GM18861 (cell line): ENCODE data around the gene PIH1D1.
A peak's percentile ranks its signal among the peaks of the same experiment; 100 is the strongest.
"Not testable (repeated sequence)": the region's sequence is repeated elsewhere in the genome, so short reads cannot be mapped to it uniquely, and the experiment has no call there.

Experiments
- ATAC-seq: cut with Tn5 transposase; IDR thresholded peaks from one replicate; pipeline ENCODE4 v1.9.1; 2021; ENCODE audit not compliant: unreplicated experiment

The PIH1D1 gene

DNA sequence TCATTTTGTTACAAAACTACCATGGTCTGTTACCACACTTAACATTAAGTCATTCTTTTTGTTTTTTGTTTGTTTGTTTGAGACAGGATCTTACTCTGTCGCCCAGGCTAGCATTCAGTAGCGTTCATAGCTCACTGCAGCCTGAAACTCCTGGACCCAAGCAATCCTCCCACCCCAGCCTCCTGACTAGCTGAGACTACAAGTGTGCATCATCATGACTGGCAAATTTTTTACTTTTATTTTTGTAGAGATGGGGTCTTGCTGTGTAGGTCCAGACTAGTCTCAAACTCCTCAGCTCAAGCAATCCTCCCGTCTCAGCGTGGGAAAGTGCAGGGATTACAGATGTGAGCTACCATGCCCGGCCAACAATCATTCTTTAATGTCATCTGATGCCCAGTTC lies 4.7 kb upstream of the PIH1D1 start:
- no peak for ATAC-seq

DNA sequence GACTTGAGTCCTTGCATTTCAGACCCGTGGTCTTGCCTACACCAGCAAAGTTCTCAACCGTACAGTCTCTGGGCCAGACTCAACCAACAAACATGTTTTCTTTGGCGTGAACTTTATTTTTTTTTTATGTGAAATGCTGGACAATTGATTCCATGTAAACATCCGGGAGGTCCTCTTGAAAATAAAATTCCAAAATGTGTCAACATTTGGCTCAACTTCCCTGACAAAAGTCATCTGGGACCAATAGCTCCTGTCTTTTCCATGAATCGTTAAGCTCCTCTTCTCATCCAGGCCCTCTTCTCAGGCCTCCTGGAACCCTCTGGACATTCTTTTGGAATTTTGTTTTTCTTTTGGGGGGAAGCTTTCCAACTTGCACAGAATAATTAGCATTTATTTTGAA lies 4.2 kb upstream of the PIH1D1 start:
- ATAC-seq, result no peak

DNA sequence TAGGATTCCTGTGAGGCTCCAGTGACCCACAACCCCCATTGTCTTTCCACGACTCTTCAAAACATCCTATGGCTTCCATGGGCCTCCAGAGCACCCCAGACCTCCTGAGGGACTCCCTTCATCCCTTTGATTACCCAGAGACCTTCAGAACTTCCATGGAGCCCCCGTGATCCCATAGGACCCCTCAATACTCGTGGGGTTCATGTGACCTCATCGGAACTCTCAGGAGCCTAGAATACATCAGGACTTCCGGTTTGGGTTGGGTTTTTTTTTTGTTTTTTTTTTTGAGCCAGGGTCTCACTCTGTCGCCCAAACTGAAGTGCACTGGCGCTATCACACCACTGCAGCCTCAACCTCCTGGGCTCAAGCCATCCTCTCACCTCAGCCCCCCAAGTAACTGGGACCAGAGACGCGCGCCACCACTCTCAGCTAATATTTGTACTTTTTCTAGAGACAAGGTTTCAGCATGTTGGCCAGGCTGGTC lies 2.2 kb upstream of the PIH1D1 start:
- no peak for ATAC-seq

DNA sequence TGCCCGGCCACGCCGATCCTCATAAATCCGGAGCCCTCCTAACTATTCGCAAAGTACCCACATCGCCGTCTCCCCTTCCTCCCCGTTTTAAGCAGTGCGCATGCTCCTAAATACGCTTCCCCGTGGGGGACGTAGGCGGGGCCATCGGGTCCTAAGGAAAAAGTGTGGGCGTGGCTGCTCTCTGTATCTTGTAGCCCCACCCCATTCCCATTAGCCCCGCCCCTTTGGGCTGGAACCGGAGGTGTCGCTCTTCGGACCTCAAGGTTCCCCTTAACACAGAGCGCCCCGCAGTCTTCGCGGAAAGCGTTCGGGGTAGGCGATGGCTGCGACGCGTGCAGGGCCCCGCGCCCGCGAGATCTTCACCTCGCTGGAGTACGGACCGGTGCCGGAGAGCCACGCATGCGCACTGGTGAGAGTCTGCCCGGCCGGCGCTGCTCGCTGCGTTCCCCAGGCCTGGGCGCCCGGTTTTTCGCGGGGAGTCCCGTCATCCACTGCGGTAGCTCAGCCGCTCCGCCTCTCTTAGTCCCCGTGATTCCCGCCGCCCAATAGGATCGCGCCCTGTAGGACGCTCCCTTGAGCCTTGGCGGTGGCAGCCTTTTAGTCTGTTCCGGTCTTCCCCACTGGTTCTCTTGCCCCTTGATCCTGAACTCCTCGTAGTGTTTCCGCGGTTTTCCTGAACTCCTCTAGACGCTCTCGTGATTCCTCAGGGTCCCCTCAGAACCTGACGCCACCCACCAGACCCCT lies 1.6 kb upstream of the PIH1D1 start, which contains the start of gene ALDH16A1:
TSS of gene ALDH16A1 (plus strand) at position 213 of the 744 bp plus-strand sequence. CDS start at position 320, 107 bp downstream.
- peak; percentile 77 for ATAC-seq

DNA sequence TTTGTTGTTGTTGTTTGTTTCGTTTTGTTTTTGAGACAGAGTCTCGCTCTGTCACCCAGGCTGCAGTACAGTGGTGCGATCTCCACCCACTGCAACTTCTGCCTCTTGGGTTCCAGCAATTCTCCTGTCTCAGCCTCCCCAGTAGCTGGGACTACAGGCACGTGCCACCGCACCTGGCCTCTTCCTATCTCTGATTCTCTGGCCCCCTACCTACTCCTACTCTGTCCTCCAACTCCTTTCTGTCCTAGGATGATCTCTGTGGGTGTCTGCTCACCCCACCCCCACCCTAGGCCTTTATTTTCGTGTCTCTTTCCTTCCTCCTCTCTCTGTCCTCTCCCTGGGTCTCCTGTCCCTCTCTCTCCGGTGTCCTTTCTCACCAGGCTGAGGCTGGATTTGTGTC lies 1.2 kb downstream of the PIH1D1 start:
- ATAC-seq, result no peak

DNA sequence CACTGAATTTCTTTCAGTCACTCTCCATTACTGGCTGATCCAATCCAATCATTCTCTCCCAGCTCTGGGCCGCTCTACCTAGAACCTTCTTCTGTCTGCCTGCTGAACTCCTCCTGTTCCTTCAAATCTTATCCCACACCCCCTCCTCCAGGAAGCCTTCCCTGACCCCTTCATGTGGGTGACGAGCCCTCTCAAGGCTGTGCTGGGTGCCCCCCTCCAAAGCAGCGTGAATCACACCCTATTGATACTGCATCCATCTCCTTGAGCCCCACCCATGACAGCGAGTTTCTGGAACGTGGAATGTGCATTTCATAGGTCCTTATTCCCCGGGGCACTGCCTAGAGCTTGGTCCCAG lies 3.2 kb downstream of the PIH1D1 start:
- ATAC-seq, result no peak

DNA sequence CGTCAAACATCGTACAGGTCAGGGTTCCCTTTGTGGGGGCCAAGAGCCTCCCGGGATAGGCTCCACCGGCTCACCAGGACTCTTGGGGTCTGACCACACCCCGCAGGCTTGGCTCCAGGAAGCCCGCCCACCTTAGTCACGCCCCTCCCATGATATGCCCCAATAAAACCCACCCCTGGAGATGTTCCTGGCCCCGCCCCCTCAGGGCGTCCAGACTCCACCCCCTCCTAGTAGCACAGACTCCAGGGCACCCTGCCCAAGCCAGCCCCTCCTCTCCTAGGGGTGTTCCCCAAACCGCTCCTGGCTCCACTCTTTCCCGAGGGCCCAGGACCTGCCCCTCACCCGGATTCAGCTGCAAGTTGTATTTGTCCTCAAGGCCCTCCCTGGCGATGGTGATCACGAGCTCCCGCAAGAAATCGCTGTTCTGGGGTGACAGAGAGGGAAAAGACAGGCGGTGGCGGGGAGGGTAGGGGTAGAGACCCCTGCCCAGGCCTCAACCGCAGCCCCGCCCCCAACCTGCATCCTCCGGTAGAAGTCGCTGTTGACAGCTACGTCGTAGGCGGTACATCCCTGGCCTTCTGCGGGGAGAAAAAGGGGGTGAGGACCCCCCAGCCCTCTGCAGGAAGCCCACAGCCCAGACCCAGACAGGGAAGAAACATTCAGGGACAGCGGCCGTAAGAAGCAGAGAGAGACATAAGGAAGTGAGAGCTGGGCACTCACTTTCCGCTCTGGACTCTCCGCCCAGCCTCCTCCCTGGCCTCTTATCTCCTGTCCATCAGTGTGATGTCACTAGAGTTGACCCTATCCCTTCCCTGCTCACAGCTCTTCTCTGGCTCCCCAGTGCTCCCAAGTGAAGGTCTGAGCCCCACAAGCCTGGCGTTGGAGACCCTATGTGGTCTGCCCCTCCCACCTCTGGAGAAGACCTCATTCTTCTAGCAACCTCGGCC lies 3.9 kb downstream of the PIH1D1 start:
- ATAC-seq, result no peak

DNA sequence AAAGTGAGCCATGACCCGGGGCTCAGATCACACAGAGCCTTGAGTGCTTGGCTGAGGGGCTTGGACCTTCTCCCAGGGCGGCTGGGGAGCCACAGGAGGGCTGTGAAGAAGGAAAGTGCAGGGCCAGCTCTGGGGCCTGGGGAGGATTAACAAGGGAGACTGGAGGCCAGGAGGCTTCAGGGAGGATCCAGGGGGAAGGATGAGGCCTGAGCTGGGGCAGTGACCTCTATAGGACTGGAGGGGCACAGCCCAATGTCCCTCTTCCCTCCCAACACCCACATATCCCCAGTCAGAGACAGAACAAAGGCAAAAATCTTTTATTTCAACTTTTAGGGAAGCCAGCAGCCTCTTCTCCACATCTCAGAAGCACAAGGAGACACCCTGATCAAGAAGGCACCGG lies 5.6 kb downstream of the PIH1D1 start:
- no peak for ATAC-seq

DNA sequence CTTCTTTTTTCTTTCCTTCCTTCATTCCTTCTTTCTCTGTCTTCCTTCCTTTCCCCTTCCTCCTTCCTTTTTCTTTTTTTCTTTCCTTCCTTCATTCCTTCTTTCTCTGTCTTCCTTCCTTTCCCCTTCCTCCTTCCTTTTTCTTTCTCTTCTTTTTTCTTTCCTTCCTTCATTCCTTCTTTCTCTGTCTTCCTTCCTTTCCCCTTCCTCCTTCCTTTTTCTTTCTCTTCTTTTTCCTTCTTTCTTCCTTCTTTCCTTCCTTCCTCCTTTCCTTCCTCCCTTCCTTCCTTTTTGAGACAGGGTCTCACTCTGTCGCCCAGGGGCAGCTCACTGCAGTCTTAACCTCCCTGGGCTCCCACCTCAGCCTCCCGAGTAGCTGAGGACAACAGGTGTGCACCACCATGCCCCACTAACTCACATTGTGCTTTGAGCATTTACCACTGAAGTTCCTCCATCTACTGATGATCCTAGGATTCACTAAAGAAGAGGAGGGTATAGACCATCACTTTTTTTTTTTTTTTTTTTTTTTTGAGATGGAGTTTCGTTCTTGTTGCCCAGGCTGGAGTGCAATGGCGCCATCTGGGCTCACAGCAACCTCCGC lies 7.4 kb downstream of the PIH1D1 start:
- not testable (repeated sequence) for ATAC-seq

DNA sequence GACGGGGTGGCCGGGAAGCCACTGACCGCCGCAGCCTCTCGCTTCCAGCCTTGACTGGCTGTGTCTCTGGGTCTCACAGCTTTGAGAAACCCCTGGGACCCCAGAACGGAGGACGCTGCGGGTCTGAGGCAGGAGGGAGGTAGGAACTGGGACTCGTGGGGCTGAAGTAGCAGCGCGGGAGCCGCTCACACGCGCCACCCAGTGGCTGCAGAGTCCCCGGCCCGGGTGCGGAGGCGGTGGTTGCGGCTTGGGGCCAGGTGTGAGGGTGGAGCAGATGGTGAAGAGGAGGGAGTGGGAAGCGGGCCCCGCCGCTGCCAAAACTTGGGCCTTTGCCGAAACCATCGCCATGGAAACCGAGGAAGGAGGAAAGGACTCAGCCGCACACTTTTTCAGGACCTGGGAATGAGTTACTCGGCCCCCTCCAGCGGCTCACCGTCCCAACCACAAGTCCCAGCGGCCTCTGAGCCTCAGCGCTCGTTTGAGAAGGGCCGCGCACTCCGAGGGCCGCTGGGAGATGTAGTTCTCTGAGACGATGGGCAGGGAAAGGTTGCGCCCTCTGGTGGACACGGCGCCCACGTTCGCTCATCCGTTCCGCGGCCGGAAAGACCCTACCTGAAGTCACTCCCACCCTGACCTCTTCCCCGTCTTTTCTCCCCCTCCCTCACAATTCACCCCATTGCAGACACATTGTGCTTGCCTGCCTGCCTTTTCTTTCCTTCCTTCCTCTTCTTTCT lies 8.1 kb downstream of the PIH1D1 start:
- peak; percentile 63 for ATAC-seq

DNA sequence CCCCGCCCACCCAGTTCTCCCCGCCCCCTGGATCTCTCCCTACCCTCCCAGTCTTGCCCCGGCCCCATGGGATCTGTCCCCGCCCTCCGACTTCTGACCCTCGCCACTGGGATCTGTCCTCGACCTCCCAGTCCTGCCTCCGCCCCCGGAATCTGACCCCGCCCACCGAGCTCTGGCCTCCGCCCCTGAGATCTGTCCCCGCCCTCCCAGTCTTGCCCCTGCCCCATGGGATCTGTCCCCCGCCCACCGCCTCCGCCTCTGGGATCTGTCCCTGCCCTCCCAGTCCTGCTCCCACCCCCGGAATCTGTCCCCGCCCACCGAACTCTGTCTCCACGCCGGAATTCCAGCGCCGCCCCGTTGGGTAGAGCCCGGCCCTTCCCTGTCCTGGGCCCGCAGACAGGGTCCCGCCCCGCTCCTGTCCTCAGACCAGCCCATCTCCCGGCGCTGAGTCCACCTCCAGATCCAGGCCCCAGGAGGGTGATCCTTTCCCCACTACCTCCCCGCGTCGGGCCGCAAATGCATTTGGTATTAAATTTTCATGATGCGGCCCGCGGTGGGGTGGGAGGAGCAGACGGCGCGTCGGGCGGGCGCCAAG lies 8.7 kb downstream of the PIH1D1 start:
- ATAC-seq, result no peak

DNA sequence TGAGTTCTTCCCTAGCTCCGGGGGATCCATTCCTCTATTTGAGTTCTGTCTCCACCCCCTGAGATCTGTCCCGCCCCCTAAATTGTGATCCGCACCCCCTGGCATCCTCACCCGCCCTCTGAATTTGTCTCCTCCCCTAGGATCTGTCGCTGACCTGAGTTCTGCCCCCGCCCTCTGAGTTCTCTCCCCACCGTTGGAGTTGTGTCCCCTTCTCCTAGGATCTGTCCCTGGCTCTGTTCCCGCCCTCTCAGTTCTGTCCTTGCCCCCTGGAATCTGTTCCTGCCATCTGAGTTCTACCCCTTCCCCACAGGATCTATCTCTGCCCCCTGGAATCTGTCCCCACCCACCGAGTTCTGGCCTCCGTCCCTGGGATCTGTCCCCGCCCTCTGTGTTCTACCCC lies 9.3 kb downstream of the PIH1D1 start:
- ATAC-seq, result no peak

DNA sequence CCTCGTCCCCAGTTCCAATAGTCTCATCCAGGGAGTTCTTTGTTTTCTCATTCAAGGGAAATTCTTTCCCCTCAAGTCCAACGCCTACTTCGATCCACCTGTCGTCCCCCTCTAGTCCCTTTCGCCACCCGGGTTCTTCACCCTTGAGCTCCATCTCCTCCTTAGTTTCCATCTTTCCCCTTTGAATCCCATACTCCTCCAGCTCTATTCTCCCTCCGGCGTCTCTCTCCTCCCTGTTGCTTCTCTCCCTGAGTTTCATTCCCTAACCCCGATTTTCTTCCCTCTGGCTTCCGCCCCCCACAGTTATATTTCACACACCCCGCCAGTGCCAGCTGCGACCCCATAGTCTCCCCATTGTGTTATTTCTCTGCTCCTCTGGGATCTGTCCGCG lies 9.7 kb downstream of the PIH1D1 start:
- no peak for ATAC-seq

DNA sequence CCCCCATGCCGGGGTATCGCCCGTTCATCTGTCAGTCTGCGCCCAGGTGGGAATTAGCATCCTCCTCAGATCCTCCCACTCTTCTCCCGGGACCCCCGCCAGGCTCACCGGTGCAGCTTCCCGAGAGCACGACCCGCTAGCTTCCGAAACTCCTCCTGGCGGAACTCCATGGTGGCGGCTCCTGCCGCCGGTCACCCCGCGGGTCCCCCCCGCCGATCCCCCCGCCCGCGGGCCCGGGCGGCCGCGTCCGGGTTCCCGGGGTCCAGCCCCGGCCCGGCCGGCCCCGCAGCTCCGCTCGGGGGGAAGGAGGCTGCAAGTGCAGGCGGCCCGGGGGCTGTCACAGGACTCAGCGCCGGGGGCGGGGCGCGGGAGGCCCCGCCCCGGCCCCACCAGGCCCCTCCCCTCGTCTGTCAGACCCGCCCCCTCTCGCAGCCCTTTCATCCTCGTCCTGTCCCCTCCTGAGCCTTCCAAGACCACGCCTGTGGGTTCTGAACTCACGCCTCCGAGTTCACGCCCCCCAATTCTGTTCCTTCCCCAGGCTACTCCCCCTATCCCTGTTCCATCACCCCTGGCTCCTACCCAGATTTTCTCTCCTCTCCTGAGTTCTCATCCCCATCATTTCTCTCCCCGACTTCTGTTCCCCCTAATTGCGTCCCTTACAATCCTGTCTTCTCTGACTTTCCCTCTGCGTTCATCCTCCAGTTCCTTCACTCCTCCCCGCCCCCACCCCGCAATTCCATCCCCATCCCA lies 10.2 kb downstream of the PIH1D1 start, which contains the start of gene SLC17A7:
TSS of gene SLC17A7 (minus strand) at position 318 of the 750 bp plus-strand sequence. CDS start at position 170, 148 bp downstream.
- no peak for ATAC-seq

DNA sequence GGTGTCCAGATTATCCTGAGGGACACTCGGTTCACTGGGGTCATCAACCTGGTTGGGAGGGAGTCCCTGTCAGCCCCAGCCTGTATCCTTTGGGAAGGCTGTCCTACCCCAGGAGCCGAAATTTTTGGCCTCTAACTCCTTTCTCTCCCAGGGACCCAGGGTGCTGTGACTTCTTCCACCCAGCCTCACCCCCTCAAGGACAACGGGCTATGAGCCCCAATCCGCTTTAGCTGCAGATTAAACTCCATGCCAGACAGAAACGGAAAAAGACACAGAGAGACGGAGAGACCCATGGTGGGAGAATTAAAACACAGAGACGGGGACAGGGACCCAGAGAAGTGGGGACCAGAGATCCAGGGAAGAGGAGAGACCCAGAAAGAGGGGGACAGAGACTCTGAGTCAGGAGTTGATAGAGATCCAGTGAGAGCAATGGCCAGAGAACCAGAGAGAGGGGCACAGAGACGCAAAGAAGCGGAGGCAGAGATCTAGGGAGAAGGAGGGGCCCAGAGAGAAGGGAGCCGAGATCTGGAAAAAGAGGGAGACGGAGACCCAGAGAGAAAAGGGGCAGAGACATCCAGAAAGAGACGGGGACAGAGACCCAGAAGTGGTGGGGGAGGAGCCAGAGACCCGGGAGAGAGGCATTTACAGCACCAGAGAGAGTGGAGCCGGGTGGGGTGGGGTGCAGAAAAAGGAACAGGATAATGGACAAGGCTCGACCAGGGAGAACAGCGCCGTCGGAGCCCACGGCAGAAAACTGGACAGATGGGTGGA lies 11.0 kb downstream of the PIH1D1 start:
- ATAC-seq, result no peak

DNA sequence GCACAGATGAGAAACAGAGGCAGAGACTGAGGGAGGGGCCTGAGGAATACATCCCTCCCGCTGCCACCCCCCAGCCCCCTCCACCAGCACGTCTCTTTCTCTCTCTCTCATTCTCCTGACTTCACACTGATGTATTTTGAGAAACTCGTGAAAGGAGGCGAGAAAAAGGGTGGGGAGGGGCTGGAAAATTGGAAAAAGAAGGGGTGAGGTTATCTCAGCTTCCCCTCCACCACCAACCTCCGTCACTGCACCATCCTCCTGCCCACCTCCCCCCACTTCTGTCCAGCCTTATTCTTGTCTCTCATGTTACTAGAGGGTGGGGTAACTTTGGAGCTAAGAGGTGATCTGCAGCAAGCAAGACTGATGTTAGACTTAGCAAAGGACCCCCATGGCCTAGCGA lies 11.8 kb downstream of the PIH1D1 start:
- no peak for ATAC-seq

DNA sequence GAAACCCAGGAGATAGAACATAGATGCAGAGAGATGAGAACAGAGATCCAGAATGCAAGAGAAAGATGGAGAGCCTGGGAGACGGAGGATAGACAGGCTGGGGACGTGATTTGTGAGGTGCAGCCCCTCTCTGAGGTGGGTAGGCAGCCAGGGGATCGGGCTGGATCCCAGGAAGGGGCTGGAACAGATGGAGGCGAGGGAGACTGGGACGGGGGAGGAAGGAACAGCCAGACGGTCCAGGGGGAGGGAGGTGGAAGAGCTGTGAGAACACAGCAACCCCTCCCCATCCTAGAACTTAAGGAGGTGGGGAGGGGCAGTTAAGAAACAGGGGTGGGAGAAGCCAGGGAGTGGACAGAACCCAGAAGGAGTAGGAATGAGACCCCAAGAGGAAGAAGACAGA lies 13.4 kb downstream of the PIH1D1 start:
- ATAC-seq, result no peak

DNA sequence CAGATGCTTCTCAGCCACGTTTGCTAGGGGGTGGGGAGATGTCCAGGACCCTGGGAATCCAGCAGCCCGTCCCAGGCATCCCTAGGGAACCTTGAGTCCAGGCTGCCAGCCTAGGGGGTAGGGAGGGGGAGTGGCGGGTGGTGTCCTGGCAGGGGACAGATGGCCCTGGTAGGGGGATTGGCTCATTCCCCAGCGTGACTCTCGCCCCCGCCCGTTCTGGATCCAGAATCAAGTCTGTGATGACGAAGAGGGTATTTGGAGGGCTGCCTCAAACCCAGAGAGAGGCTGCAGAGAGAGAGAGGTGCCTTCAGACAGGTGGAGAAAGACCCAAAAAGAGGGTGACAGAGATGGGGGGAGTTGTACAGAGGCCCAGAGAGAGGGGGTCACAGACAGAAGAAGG lies 14.4 kb downstream of the PIH1D1 start:
- no peak for ATAC-seq
